ENCODE data around the gene OGA.

Gene OGA

GRCh38 chr10:101839416-101840063 lies 21.3 kb upstream of the OGA start:
- no peaks in the 10 kb centered on the region for H3K36me3 ChIP-seq
- peaks cover 0 to 9% of the 10 kb centered on the region in 2 donors for H3K27me3 ChIP-seq
- TF ChIP-seq, protein P1, sequence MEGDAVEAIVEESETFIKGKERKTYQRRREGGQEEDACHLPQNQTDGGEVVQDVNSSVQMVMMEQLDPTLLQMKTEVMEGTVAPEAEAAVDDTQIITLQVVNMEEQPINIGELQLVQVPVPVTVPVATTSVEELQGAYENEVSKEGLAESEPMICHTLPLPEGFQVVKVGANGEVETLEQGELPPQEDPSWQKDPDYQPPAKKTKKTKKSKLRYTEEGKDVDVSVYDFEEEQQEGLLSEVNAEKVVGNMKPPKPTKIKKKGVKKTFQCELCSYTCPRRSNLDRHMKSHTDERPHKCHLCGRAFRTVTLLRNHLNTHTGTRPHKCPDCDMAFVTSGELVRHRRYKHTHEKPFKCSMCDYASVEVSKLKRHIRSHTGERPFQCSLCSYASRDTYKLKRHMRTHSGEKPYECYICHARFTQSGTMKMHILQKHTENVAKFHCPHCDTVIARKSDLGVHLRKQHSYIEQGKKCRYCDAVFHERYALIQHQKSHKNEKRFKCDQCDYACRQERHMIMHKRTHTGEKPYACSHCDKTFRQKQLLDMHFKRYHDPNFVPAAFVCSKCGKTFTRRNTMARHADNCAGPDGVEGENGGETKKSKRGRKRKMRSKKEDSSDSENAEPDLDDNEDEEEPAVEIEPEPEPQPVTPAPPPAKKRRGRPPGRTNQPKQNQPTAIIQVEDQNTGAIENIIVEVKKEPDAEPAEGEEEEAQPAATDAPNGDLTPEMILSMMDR (IDR thresholded peaks at IDR 0.05): no peak
- DNase-seq: no peak
- peaks cover 0 to 32% (median 23%) of the 10 kb centered on the region in 4 donors for H3K4me1 ChIP-seq
- H3K9me3 ChIP-seq: no peaks in the 10 kb centered on the region
- intact Hi-C loops (cut with DNase I; ENCODE audit: low total_unique reads): loop anchor here (2.0 kb wide), 1 partner anchor 169 kb away; no protein-coding TSS in a partner anchor
- peak overlapping the region; percentile 12 to 32 for H3K4me3 ChIP-seq
- no peak overlapping the region for H3K27ac ChIP-seq

DNA sequence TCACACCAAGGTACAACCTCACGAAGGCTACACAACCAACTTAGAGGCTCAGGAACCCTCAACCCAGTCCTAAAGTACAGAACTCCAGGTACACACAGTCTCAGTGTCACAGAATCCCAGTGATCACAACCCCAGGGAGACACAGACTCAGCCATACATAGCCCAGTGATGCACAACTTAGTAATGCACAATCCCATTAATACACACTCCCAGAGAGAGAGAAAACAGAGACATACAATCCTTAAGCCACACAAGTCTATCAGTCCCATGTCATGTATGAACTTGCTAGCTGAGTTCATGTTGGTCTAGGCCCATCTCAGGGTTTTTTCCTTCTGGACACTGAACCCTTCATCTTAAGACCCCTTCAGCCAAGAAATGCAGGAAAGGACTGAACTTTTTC lies 20.8 kb upstream of the OGA start:
- DNase-seq: no peak
- H3K27ac ChIP-seq: no peak overlapping the region
- intact Hi-C loops (cut with DNase I; ENCODE audit: low total_unique reads): no loop called here
- no peak overlapping the region for H3K4me3 ChIP-seq
- peaks cover 0 to 6% of the 10 kb centered on the region in 2 donors for H3K27me3 ChIP-seq
- peaks cover 0 to 30% (median 23%) of the 10 kb centered on the region in 4 donors for H3K4me1 ChIP-seq
- TF ChIP-seq, protein P1 (IDR thresholded peaks at IDR 0.05): no peak
- no peaks in the 10 kb centered on the region for H3K36me3 ChIP-seq
- no peaks in the 10 kb centered on the region for H3K9me3 ChIP-seq

DNA sequence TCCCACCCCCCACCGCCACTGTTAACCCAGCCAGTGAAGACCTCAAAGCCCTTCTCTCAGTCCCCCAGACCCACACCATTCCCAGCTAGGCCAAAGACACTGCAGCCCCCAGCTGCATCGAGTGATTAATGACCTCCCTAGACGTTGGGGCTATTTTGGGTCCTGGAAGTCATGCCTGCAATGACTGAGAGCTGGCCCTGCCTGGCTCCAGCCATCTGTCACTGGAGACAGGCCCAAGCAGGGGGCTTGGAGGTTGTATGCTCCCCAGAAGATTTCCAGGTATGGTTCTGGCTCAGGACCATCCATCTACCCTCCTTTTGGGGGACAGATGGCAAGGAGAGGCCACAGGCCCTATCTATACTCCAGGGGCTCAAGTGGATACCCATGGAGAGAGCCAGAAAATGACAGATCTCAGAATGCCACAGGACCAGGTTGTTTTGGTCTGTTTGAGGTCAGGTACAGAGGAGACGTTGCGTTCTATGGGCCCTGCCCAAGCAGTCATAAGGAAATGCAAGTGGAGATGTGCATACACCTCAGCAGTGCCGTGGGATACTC lies 20.2 kb upstream of the OGA start:
- Histone ChIP-seq H3K36me3 (no peaks in the 10 kb centered on the region), H3K4me3 (no peak overlapping the region), H3K9me3 (no peaks in the 10 kb centered on the region), H3K4me1 (peaks cover 0 to 26% (median 22%) of the 10 kb centered on the region in 4 donors), H3K27ac (no peak overlapping the region), H3K27me3 (peaks cover 0 to 5% of the 10 kb centered on the region in 2 donors)
- no peak for DNase-seq
- TF ChIP-seq, protein P1 (IDR thresholded peaks at IDR 0.05): no peak
- intact Hi-C loops (cut with DNase I; ENCODE audit: low total_unique reads): no loop called here

GRCh38 chr10:101837748-101838147 lies 19.5 kb upstream of the OGA start:
- no peaks in the 10 kb centered on the region for H3K9me3 ChIP-seq
- no peak overlapping the region for H3K27ac ChIP-seq
- no peaks in the 10 kb centered on the region for H3K36me3 ChIP-seq
- no peak for DNase-seq
- intact Hi-C loops (cut with DNase I; ENCODE audit: low total_unique reads): no loop called here
- TF ChIP-seq, protein P1 (IDR thresholded peaks at IDR 0.05): no peak
- H3K4me1 ChIP-seq: peaks cover 0 to 26% (median 22%) of the 10 kb centered on the region in 4 donors
- no peaks in the 10 kb centered on the region for H3K27me3 ChIP-seq
- no peak overlapping the region for H3K4me3 ChIP-seq

DNA sequence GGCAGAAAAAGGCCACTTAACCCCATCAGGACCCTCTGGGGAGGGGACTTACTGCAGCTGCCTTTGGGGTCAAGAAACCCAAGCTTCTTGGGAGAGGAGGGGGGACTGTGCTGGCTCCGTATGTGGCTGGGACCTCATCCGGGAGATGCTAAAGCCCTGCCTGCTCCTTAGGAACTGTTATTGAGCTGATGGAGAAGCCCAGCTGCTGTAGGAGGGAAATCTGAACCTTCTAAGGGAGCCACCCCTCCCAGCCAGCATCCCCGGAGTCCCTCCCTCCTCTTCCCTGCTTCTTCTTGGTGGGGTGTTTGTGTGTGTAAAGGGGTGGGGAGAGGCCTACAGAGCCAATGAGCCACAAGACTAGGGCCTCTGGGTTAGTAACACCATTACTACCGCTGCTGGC lies 17.1 kb upstream of the OGA start:
- TF ChIP-seq, protein P1 (IDR thresholded peaks at IDR 0.05): no peak
- no peak for DNase-seq
- intact Hi-C loops (cut with DNase I; ENCODE audit: low total_unique reads): no loop called here
- H3K27ac ChIP-seq: no peak overlapping the region
- no peaks in the 10 kb centered on the region for H3K9me3 ChIP-seq
- H3K4me1 ChIP-seq: peaks cover 0 to 24% (median 19%) of the 10 kb centered on the region in 4 donors
- H3K36me3 ChIP-seq: no peaks in the 10 kb centered on the region
- no peaks in the 10 kb centered on the region for H3K27me3 ChIP-seq
- no peak overlapping the region for H3K4me3 ChIP-seq

All from tibial artery (tissue), 4 donors.